Tibial nerve (tissue), 4 donors: Measurements from ENCODE around the gene MGMT. TPM values are rescaled to one million over a fixed set of nuclear protein-coding genes. Genes with fewer than 3 reads are reported as not detected.

Source experiments
- DNase-seq, 2 donors: peaks; one replicate each; pipeline ENCODE4 v3.0.0-alpha.2; 2019; ENCODE audit warnings: low spot score in 2 of 2
- H3K27ac ChIP-seq, 4 donors: fragments of 200-600 bp; sonication (generic) in 3 of 4; one replicate each; pipeline ENCODE4 v1.5.1; 2017 to 2019; ENCODE audit warnings: mild to moderate bottlenecking in 1 of 4
- H3K27me3 ChIP-seq, 2 donors: fragments of 200-600 bp; sonication (generic) in 1 of 2; one replicate each; pipeline versions ENCODE4 v1.5.1 to v1.6.0; 2017 to 2019
- H3K36me3 ChIP-seq, 3 donors: fragments of 200-600 bp; sonication (generic); one replicate each; pipeline ENCODE4 v1.5.1; 2018 to 2019
- H3K4me1 ChIP-seq, 4 donors: fragments of 200-600 bp; sonication (generic) in 3 of 4; one replicate each; pipeline ENCODE4 v1.5.1; 2017 to 2019
- H3K4me3 ChIP-seq, 4 donors: fragments of 200-600 bp; sonication (generic) in 3 of 4; one replicate each; pipeline ENCODE4 v1.5.1; 2017 to 2019; ENCODE audit warnings: mild to moderate bottlenecking in 1 of 4, moderate library complexity in 1 of 4
- H3K9me3 ChIP-seq, 4 donors: fragments of 200-600 bp; sonication (generic) in 3 of 4; one replicate each; pipeline ENCODE4 v1.5.1; 2017 to 2019
- EP300 ChIP-seq, 2 donors: sonication (generic); formaldehyde crosslinking; IDR thresholded peaks; one replicate each; pipeline ENCODE4 v1.6.1; 2017; ENCODE audit warnings: antibody characterized with exemption in 2 of 2, mild to moderate bottlenecking in 1 of 2
- POLR2A ChIP-seq, 2 donors: fragments of 450-650 bp; IDR thresholded peaks; one replicate each; pipeline ENCODE4 v1.6.1; 2017; ENCODE audit warnings: antibody characterized with exemption in 2 of 2, mild to moderate bottlenecking in 2 of 2, moderate library complexity in 2 of 2
- WGBS, 2 donors: methylation state at CpG; one replicate each; pipeline ENCODE4 v1.1.5; 2018; 5-methylcytosine and 5-hydroxymethylcytosine counted together
- total RNA-seq, 4 donors: library from RNA; depleted of rRNA; stranded (reverse); fragments of >200 nt; gene quantifications; one replicate each; pipeline ENCODE4 v1.1.0, GENCODE V29; 2016
- TF ChIP-seq, protein P1 (sequence below), 5 experiments: fragments of 200-600 bp in 3 of 5; fragments of 450-650 bp in 2 of 5; sonication (generic) in 3 of 5; IDR thresholded peaks; one replicate each; pipeline ENCODE4 v1.5.1; 2016 to 2019; ENCODE audit warnings: antibody characterized with exemption in 5 of 5, mild to moderate bottlenecking in 3 of 5, moderate library complexity in 2 of 5

MGMT gene
- total RNA-seq, 4 donors from 2014 or later = 26.1 to 39.1 (median 33.7) TPM

DNA sequence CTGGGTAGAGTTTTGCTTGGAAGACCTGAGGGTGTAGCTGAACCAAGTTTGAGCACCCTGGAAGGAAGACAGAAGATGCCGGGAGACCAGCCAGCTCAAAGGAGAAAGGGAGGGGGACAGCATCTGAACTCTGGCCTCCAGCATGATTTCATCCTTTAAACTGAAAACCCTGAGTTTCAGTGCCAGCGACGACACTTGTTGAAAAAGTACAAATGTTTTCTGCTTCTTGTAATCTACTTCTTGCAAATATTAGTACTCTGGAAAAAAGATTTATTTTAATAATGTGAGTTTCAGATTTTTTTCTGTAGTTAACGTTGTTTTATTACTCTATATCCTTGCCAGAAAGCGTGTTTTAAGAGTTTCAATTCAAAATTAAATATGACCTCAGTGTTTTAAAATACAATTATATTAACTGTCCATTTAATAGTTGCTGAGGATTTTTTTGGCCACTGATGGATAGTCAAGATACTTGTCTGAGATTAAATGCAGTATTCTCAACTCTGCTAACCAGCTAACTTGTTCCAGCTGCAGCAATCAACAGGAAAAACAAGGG is 227.7 kb downstream of the MGMT start:
- TF ChIP-seq, protein P1, sequence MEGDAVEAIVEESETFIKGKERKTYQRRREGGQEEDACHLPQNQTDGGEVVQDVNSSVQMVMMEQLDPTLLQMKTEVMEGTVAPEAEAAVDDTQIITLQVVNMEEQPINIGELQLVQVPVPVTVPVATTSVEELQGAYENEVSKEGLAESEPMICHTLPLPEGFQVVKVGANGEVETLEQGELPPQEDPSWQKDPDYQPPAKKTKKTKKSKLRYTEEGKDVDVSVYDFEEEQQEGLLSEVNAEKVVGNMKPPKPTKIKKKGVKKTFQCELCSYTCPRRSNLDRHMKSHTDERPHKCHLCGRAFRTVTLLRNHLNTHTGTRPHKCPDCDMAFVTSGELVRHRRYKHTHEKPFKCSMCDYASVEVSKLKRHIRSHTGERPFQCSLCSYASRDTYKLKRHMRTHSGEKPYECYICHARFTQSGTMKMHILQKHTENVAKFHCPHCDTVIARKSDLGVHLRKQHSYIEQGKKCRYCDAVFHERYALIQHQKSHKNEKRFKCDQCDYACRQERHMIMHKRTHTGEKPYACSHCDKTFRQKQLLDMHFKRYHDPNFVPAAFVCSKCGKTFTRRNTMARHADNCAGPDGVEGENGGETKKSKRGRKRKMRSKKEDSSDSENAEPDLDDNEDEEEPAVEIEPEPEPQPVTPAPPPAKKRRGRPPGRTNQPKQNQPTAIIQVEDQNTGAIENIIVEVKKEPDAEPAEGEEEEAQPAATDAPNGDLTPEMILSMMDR (IDR thresholded peaks at IDR 0.05) = no peak
- TF ChIP-seq POLR2A (IDR thresholded peaks at IDR 0.05) (no peak), EP300 (IDR thresholded peaks at IDR 0.05) (peak in 1 of 2 donors; percentile 40)
- peaks cover 0 to 27% (median 3%) of the 10 kb centered on the region in 4 donors for H3K4me1 ChIP-seq
- 23 to 27% methylated on average over 5 of the region's 5 CpGs for WGBS, 2 donors
- H3K36me3 ChIP-seq = no peaks in the 10 kb centered on the region
- DNase-seq = peak; percentile 45 to 62
- no peak overlapping the region for H3K27ac ChIP-seq
- no peak overlapping the region for H3K4me3 ChIP-seq
- H3K27me3 ChIP-seq = no peaks in the 10 kb centered on the region
- no peaks in the 10 kb centered on the region for H3K9me3 ChIP-seq

DNA sequence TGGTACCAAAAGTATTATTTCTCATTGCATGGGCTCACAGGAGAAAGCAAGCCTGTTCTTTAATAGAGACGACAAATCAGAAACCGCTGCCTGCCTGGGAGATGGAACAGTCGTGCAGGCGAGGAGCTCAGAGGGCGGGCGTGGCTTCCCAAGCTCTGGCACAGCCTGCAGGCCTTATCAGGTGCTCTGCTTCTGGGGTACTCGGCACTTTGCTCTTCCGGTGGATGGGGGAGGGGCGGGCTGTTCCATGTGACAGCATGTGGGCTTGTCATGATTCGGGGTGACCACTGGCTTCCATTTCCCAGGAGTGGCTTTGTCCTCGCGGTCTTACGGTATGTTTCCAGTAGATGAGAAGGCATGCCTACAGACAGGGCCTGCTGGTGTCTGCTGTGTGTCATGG is 228.6 kb downstream of the MGMT start:
- no peaks in the 10 kb centered on the region for H3K36me3 ChIP-seq
- DNase-seq = no peak
- no peak overlapping the region for H3K27ac ChIP-seq
- no peaks in the 10 kb centered on the region for H3K9me3 ChIP-seq
- no peak overlapping the region for H3K4me3 ChIP-seq
- peaks cover 0 to 21% (median 3%) of the 10 kb centered on the region in 4 donors for H3K4me1 ChIP-seq
- TF ChIP-seq, protein P1 (IDR thresholded peaks at IDR 0.05) = no peak
- no peak for TF ChIP-seq POLR2A (IDR thresholded peaks at IDR 0.05)
- TF ChIP-seq EP300 (IDR thresholded peaks at IDR 0.05) = no peak
- 84 to 88% methylated on average over 10 to 13 of the region's 13 CpGs for WGBS, 2 donors
- H3K27me3 ChIP-seq = no peaks in the 10 kb centered on the region

DNA sequence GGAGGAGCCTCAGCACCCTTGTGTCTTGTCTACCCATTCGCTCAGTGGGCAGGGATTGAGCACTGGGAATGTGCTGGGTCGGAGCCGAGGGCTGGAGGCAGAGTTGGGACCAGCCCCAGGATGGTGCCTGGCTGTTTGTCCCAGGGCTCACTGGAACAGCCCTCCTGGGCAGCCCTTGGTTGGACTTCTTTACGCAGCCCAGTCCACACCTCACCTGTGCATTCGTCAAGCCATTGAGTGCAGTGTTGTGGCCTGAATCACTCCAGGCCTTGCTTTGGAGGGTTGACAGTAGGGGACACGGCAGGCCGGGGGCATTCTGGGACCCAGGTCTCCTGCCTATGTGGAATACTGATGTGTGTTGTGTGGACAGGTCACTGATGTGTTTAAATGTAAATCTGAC is 229.6 kb downstream of the MGMT start:
- no peak for DNase-seq
- H3K27ac ChIP-seq = no peak overlapping the region
- H3K4me1 ChIP-seq = peaks cover 0 to 21% (median 3%) of the 10 kb centered on the region in 4 donors
- no peaks in the 10 kb centered on the region for H3K9me3 ChIP-seq
- H3K27me3 ChIP-seq = no peaks in the 10 kb centered on the region
- WGBS, 2 donors = 92 to 96% methylated on average over 7 of the region's 7 CpGs
- H3K4me3 ChIP-seq = no peak overlapping the region
- TF ChIP-seq, protein P1 (IDR thresholded peaks at IDR 0.05) = no peak
- TF ChIP-seq POLR2A (IDR thresholded peaks at IDR 0.05) (no peak), EP300 (IDR thresholded peaks at IDR 0.05) (no peak)
- no peaks in the 10 kb centered on the region for H3K36me3 ChIP-seq

DNA sequence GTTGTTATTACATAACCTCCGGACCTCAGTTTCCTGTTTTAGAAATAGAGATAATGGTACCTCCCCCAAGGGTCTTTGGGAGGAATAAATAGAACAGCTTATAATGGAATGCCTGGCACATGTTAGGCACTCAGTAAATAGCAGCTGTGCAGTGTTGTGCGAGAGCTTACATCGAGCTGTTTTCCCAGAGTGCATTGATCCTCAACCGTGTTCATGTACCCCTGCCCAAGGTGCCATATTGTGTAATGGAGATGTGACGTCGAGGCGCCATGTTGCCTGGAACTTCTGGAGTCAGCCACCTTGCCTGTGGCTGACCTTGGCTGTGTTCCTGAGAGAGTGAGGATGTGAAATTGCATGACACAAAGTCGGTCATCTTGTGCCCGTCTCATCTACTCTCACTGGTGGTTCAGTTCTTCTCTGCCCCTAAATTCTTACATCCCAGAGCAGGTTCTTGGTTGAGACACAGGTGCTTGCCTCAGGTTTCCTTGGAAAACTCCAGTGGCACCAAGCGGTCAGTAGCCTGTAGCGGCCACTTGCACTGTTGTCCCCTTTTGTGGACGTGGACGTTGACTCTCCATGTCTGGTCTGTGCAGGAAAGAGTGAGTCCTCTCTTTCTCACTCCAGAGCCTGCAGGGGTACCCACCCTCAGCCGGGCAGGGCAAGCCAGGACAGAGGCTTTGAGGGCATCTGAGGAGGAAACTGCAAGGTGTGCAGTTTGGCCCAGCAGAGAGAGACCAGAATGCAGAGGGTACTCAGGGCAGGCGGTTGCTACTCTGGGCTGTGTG is 230.6 kb downstream of the MGMT start:
- Histone ChIP-seq H3K4me1 (peaks cover 0 to 21% (median 3%) of the 10 kb centered on the region in 4 donors), H3K9me3 (no peaks in the 10 kb centered on the region), H3K36me3 (no peaks in the 10 kb centered on the region), H3K27me3 (no peaks in the 10 kb centered on the region), H3K27ac (no peak overlapping the region), H3K4me3 (no peak overlapping the region)
- WGBS, 2 donors = 95 to 97% methylated on average over 15 of the region's 15 CpGs
- no peak for TF ChIP-seq EP300 (IDR thresholded peaks at IDR 0.05)
- TF ChIP-seq POLR2A (IDR thresholded peaks at IDR 0.05) = no peak
- TF ChIP-seq, protein P1 (IDR thresholded peaks at IDR 0.05) = no peak
- no peak for DNase-seq

DNA sequence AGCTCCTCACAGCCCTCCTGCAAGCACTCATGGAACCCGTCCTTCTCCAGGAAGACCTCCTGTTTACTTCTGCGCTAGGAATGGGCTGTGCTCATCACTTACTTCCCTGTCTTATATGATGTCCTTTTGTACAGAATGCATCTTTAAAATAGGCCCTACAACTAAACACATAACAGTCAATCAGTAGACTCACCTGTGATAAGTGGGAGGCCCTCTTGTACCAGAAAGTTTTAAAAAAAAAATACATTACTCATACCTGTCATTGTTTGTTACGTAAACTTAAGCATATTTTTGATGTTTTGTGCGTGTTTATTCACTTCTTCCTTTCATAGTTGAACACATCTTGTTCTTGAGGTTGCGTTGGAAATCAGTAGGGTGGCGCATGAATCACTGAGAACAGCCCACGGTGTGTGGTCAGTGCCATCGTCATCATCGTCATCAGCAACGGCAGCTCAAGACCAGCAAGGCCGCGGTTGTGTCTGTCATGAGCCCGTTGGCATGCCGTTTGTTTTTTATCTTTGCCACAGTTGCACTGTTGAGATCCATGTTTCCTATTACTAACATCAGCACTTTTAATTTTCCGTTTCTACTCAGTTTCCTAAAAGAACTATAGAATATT is 232.8 kb downstream of the MGMT start:
- Histone ChIP-seq H3K9me3 (no peaks in the 10 kb centered on the region), H3K27ac (no peak overlapping the region), H3K4me3 (no peak overlapping the region), H3K36me3 (no peaks in the 10 kb centered on the region), H3K4me1 (peaks cover 0 to 10% (median 0%) of the 10 kb centered on the region in 4 donors), H3K27me3 (no peaks in the 10 kb centered on the region)
- DNase-seq = no peak
- no peak for TF ChIP-seq POLR2A (IDR thresholded peaks at IDR 0.05)
- TF ChIP-seq, protein P1 (IDR thresholded peaks at IDR 0.05) = no peak
- TF ChIP-seq EP300 (IDR thresholded peaks at IDR 0.05) = no peak
- 84 to 94% methylated on average over 15 of the region's 15 CpGs for WGBS, 2 donors
